Sigmoid colon (tissue), 7 donors: ENCODE measurements around the gene VPS13D. TPM values are rescaled to one million over a fixed set of nuclear protein-coding genes. Genes with fewer than 3 reads are reported as not detected.

Experiments
- DNase-seq: peaks from one replicate; pipeline ENCODE4 v3.0.0-alpha.2; 2019
- H3K27ac ChIP-seq, 4 donors: fragments of 200-600 bp; sonication (generic); one replicate each; pipeline ENCODE4 v1.5.1; 2016 to 2019; ENCODE audit warnings: mild to moderate bottlenecking in 1 of 4
- H3K27me3 ChIP-seq, 3 donors: fragments of 200-600 bp; sonication (generic); one replicate each; pipeline ENCODE4 v1.5.1; 2019; ENCODE audit warnings: mild to moderate bottlenecking in 1 of 3
- H3K36me3 ChIP-seq, 4 donors: fragments of 200-600 bp; sonication (generic); one replicate each; pipeline ENCODE4 v1.5.1; 2016 to 2019
- H3K4me1 ChIP-seq, 4 donors: fragments of 200-600 bp; sonication (generic); one replicate each; pipeline ENCODE4 v1.5.1; 2017 to 2019
- H3K4me3 ChIP-seq, 4 donors: fragments of 200-600 bp; sonication (generic); one replicate each; pipeline ENCODE4 v1.5.1; 2017 to 2019; ENCODE audit warnings: mild to moderate bottlenecking in 2 of 4, moderate library complexity in 1 of 4
- H3K9me3 ChIP-seq, 4 donors: fragments of 200-600 bp in 3 of 4; sonication (generic) in 3 of 4; one replicate each; pipeline versions ENCODE4 v1.5.1 to v1.6.1; 2013 to 2019
- CTCF ChIP-seq, 4 experiments: fragments of 450-650 bp in 3 of 4; fragments of 200-600 bp in 1 of 4; IDR thresholded peaks; one replicate each; pipeline ENCODE4 v1.5.1; 2016 to 2019; ENCODE audit warnings: antibody characterized with exemption in 4 of 4, mild to moderate bottlenecking in 3 of 4, moderate library complexity in 2 of 4
- EP300 ChIP-seq, 4 donors: sonication (generic); formaldehyde crosslinking; IDR thresholded peaks; one replicate each; pipeline ENCODE4 v1.6.1; 2017; ENCODE audit warnings: antibody characterized with exemption in 4 of 4
- POLR2A ChIP-seq, 2 donors: fragments of 450-650 bp; IDR thresholded peaks; one replicate each; pipeline ENCODE4 v1.6.1; 2016; ENCODE audit warnings: antibody characterized with exemption in 2 of 2, mild to moderate bottlenecking in 2 of 2, moderate library complexity in 2 of 2
- POLR2AphosphoS5 ChIP-seq, 4 donors: sonication (generic); formaldehyde crosslinking; IDR thresholded peaks; one replicate each; pipeline ENCODE4 v1.6.1; 2017; ENCODE audit warnings: antibody characterized with exemption in 4 of 4
- WGBS, 2 donors: extraction: QIAGEN DNeasy Blood & Tissue Kit; methylation state at CpG; one replicate each; pipeline ENCODE4 v1.1.7; 2013; 5-methylcytosine and 5-hydroxymethylcytosine counted together
- intact Hi-C: fragments of 100-400 bp; cut with DNase I; formaldehyde crosslinking; loops from one replicate; pipeline ENCODE4 v1.15.1; 2023
- polyA plus RNA-seq, 3 donors: library from polyadenylated mRNA; stranded (reverse); fragments of 200-250 nt; gene quantifications; one replicate each; pipeline ENCODE4 v1.2.3, GENCODE V29; 2013
- total RNA-seq, 4 donors: library from RNA; depleted of rRNA; stranded (reverse); fragments of >200 nt; gene quantifications; one replicate each; pipeline ENCODE4 v1.1.0, GENCODE V29; 2016
- donor health status: healthy with polysubstance abuse.
- donor health status: Bipolar disorder and iron deficiency.
- donor health status: healthy.

VPS13D gene
- total and polyA plus RNA-seq, 7 donors = 7.6 to 90.8 (median 49.7) TPM

- H3K9me3 ChIP-seq = no peaks in the 10 kb centered on the region
- no peak for TF ChIP-seq POLR2AphosphoS5 (IDR thresholded peaks at IDR 0.05)
- no peak for TF ChIP-seq EP300 (IDR thresholded peaks at IDR 0.05)
- TF ChIP-seq POLR2A (IDR thresholded peaks at IDR 0.05) = no peak
- no peak for TF ChIP-seq CTCF (IDR thresholded peaks at IDR 0.05)
- 86 to 90% methylated on average over 7 of the region's 7 CpGs for WGBS, 2 donors
- no peak overlapping the region for H3K27ac ChIP-seq
- no peaks in the 10 kb centered on the region for H3K27me3 ChIP-seq
- intact Hi-C loops = loop anchor here (5.0 kb wide), 1 partner anchor 35 kb away; no protein-coding TSS in a partner anchor
- H3K4me1 ChIP-seq = no peaks in the 10 kb centered on the region
- no peak overlapping the region for H3K4me3 ChIP-seq
- DNase-seq = no peak
- H3K36me3 ChIP-seq = peaks cover 0 to 25% (median 3%) of the 10 kb centered on the region in 4 donors
Measured at GRCh38 chr1:12197483-12197880, 32.3 kb upstream of the VPS13D start.

- TF ChIP-seq POLR2AphosphoS5 (IDR thresholded peaks at IDR 0.05) = no peak
- TF ChIP-seq POLR2A (IDR thresholded peaks at IDR 0.05) = no peak
- no peak for TF ChIP-seq EP300 (IDR thresholded peaks at IDR 0.05)
- no peak for TF ChIP-seq CTCF (IDR thresholded peaks at IDR 0.05)
- no peak for DNase-seq
- Histone ChIP-seq H3K4me3 (no peak overlapping the region), H3K36me3 (peaks cover 0 to 16% (median 0%) of the 10 kb centered on the region in 4 donors), H3K9me3 (no peaks in the 10 kb centered on the region), H3K27me3 (no peaks in the 10 kb centered on the region), H3K27ac (no peak overlapping the region), H3K4me1 (no peaks in the 10 kb centered on the region)
- intact Hi-C loops = no loop called here
- WGBS, 2 donors = 93 to 95% methylated on average over 7 of the region's 7 CpGs
Measured at GRCh38 chr1:12200208-12200607, 29.6 kb upstream of the VPS13D start.

GRCh38 chr1:12201352-12202189 lies 28.3 kb upstream of the VPS13D start:
- Histone ChIP-seq H3K27me3 (no peaks in the 10 kb centered on the region), H3K4me3 (no peak overlapping the region), H3K36me3 (peaks cover 0 to 16% (median 0%) of the 10 kb centered on the region in 4 donors), H3K27ac (no peak overlapping the region), H3K4me1 (no peaks in the 10 kb centered on the region), H3K9me3 (no peaks in the 10 kb centered on the region)
- intact Hi-C loops = no loop called here
- no peak for DNase-seq
- WGBS, 2 donors = 89 to 92% methylated on average over 18 of the region's 18 CpGs
- TF ChIP-seq POLR2A (IDR thresholded peaks at IDR 0.05) (no peak), EP300 (IDR thresholded peaks at IDR 0.05) (no peak), POLR2AphosphoS5 (IDR thresholded peaks at IDR 0.05) (no peak), CTCF (IDR thresholded peaks at IDR 0.05) (no peak)

GRCh38 chr1:12202190-12202497 lies 27.7 kb upstream of the VPS13D start:
- peaks cover 0 to 16% (median 0%) of the 10 kb centered on the region in 4 donors for H3K36me3 ChIP-seq
- WGBS, 2 donors = 92 to 94% methylated on average over 6 of the region's 6 CpGs

GRCh38 chr1:12202577-12202976 lies 27.3 kb upstream of the VPS13D start:
- intact Hi-C loops = no loop called here
- TF ChIP-seq POLR2AphosphoS5 (IDR thresholded peaks at IDR 0.05) (no peak), EP300 (IDR thresholded peaks at IDR 0.05) (no peak), POLR2A (IDR thresholded peaks at IDR 0.05) (no peak), CTCF (IDR thresholded peaks at IDR 0.05) (no peak)
- Histone ChIP-seq H3K4me1 (no peaks in the 10 kb centered on the region), H3K4me3 (no peak overlapping the region), H3K9me3 (no peaks in the 10 kb centered on the region), H3K27me3 (no peaks in the 10 kb centered on the region), H3K36me3 (peaks cover 0 to 16% (median 0%) of the 10 kb centered on the region in 4 donors), H3K27ac (no peak overlapping the region)
- DNase-seq = no peak
- 94 to 96% methylated on average over 4 of the region's 4 CpGs for WGBS, 2 donors

More at GRCh38 chr1:12202190-12202497, 27.7 kb upstream of the VPS13D start:
- no peak for DNase-seq
- Histone ChIP-seq H3K4me3 (no peak overlapping the region), H3K27ac (no peak overlapping the region), H3K27me3 (no peaks in the 10 kb centered on the region), H3K4me1 (no peaks in the 10 kb centered on the region), H3K9me3 (no peaks in the 10 kb centered on the region)
- intact Hi-C loops = no loop called here
- TF ChIP-seq POLR2A (IDR thresholded peaks at IDR 0.05) = no peak
